HCT116 (cell line): ENCODE measurements around the gene HOXC12. TPM values are rescaled to one million over a fixed set of nuclear protein-coding genes. Genes with fewer than 3 reads are reported as not detected.

Experiments used
- ATAC-seq: fragments of 200-7000 bp; cut with Tn5 transposase; 2 replicates; pipeline ENCODE4 v1.9.1; 2020; ENCODE audit warnings: mild to moderate bottlenecking, moderate library complexity
- BruUV-seq: library from RNA; stranded (reverse); fragments of 400-500 nt; replicated peaks from 2 replicates; lab custom pipeline; 2021; lab: Mats Ljungman, UMichigan
- CTCF ChIA-PET: fragments of 300-600 bp; sonication (Branson Sonifier 250); formaldehyde crosslinking; loops from one replicate; lab custom pipeline; 2021; ENCODE audit warnings: antibody characterized with exemption; lab: Charles Lee
- POLR2A ChIA-PET: fragments of 300-600, 350-600 bp; sonication (Branson Sonifier 250); formaldehyde crosslinking; loops from one replicate; lab custom pipeline; 2021; ENCODE audit warnings: antibody characterized with exemption; lab: Charles Lee
- RAD21 ChIA-PET, 2 experiments: fragments of 300-600 bp; sonication (Branson Sonifier 250); formaldehyde crosslinking; loops; one replicate each; lab custom pipeline; 2023; ENCODE audit warnings: low total read pairs in 2 of 2; ENCODE audit not compliant: uncharacterized antibody in 2 of 2, unreplicated experiment in 2 of 2, low non-redundant PET in 1 of 2; lab: Charles Lee
- DNase-seq: peaks from one replicate; pipeline ENCODE4 v3.0.0-alpha.2; 2010; ENCODE audit warnings: low read depth, low spot score
- H2AFZ ChIP-seq: fragments of 200-600 bp; shearing (Covaris generic), sonication (generic); 2 replicates; pipeline ENCODE4 v1.6.1; 2017; ENCODE audit warnings: low read depth, mixed run types, mixed read lengths, antibody characterized with exemption, low read length; ENCODE audit not compliant: poor library complexity, severe bottlenecking
- H3K27ac ChIP-seq: 2 replicates; pipeline ENCODE4 v1.5.1; 2012; ENCODE audit warnings: low read depth, low read length
- H3K27me3 ChIP-seq: fragments of 200-600 bp; sonication (generic); 2 replicates; pipeline ENCODE4 v1.6.1; 2016; ENCODE audit warnings: mixed run types, low read length, mixed read lengths; ENCODE audit not compliant: insufficient read depth
- H3K36me3 ChIP-seq, 2 experiments: fragments of 200-500 bp in 1 of 2; fragments of 200-600 bp in 1 of 2; sonication (Bioruptor generic) in 1 of 2; sonication (generic) in 1 of 2; 2 replicates each; pipeline versions ENCODE4 v1.5.1 to v1.6.1; 2014 to 2016; ENCODE audit warnings: low read length in 2 of 2, inconsistent platforms in 1 of 2, mixed read lengths in 1 of 2, mixed run types in 1 of 2; ENCODE audit not compliant: insufficient read depth in 2 of 2, control insufficient read depth in 1 of 2
- H3K4me1 ChIP-seq, 2 experiments: fragments of 200-600 bp in 1 of 2; sonication (generic) in 1 of 2; 2 replicates each; pipeline versions ENCODE4 v1.5.1 to v1.6.1; 2012 to 2017; ENCODE audit warnings: low read length in 2 of 2, inconsistent platforms in 1 of 2, mild to moderate bottlenecking in 1 of 2, mixed read lengths in 1 of 2, mixed run types in 1 of 2, moderate library complexity in 1 of 2; ENCODE audit not compliant: insufficient read depth in 2 of 2, control insufficient read depth in 1 of 2
- H3K4me2 ChIP-seq: fragments of 200-600 bp; sonication (generic); 2 replicates; pipeline ENCODE4 v1.6.1; 2017; ENCODE audit warnings: mixed run types, low read length, mixed read lengths
- H3K4me3 ChIP-seq, 2 experiments: fragments of 200-600 bp in 1 of 2; sonication (generic) in 1 of 2; replicated peaks in 1 of 2; 2 replicates each; pipeline ENCODE4 v1.5.1; 2011 to 2016; ENCODE audit warnings: low read length in 2 of 2, control low read depth in 1 of 2, low read depth in 1 of 2, mild to moderate bottlenecking in 1 of 2, mixed read lengths in 1 of 2, mixed run types in 1 of 2
- H3K79me2 ChIP-seq: fragments of 200-600 bp; sonication (generic); 2 replicates; pipeline ENCODE4 v1.6.1; 2017; ENCODE audit warnings: mild to moderate bottlenecking, mixed run types, low read length, moderate library complexity, mixed read lengths; ENCODE audit not compliant: insufficient read depth
- H3K9ac ChIP-seq: fragments of 200-600 bp; sonication (generic); 2 replicates; pipeline ENCODE4 v1.6.1; 2016; ENCODE audit warnings: low read length, mixed read lengths
- H3K9me2 ChIP-seq: fragments of 200-600 bp; sonication (generic), shearing (Covaris generic); 2 replicates; pipeline ENCODE4 v1.6.1; 2017; ENCODE audit warnings: mixed run types, mild to moderate bottlenecking, moderate library complexity; ENCODE audit not compliant: insufficient read depth
- H3K9me3 ChIP-seq, 2 experiments: fragments of 200-500 bp in 1 of 2; fragments of 200-600 bp in 1 of 2; sonication (Bioruptor generic) in 1 of 2; sonication (generic) in 1 of 2; 2 replicates each; pipeline ENCODE4 v1.6.1; 2014 to 2017; ENCODE audit warnings: low read length in 2 of 2, mixed read lengths in 2 of 2, inconsistent platforms in 1 of 2, low read depth in 1 of 2, mild to moderate bottlenecking in 1 of 2, mixed run types in 1 of 2, moderate library complexity in 1 of 2; ENCODE audit not compliant: control insufficient read depth in 1 of 2, insufficient read depth in 1 of 2
- H4K20me1 ChIP-seq: fragments of 200-600 bp; sonication (generic), shearing (Covaris generic); 2 replicates; pipeline ENCODE4 v1.6.1; 2017; ENCODE audit warnings: mixed run types, mild to moderate bottlenecking, moderate library complexity; ENCODE audit not compliant: insufficient read depth
- CBX3 ChIP-seq: IDR thresholded peaks from 2 replicates; pipeline ENCODE4 v1.6.1; 2012; ENCODE audit warnings: low read depth
- CEBPB ChIP-seq: IDR thresholded peaks from 2 replicates; pipeline ENCODE4 v1.6.1; 2012; ENCODE audit warnings: low read depth
- EGR1 ChIP-seq: IDR thresholded peaks from 2 replicates; pipeline ENCODE4 v1.6.1; 2012; ENCODE audit warnings: low read depth
- EZH2 ChIP-seq: fragments of 200-600 bp; sonication (generic); IDR thresholded peaks from 2 replicates; pipeline ENCODE4 v1.6.1; 2017; ENCODE audit warnings: antibody characterized with exemption, mixed run types
- EZH2phosphoT487 ChIP-seq: fragments of 200-600 bp; IDR thresholded peaks from 2 replicates; pipeline ENCODE4 v1.6.1; 2018; ENCODE audit warnings: antibody characterized with exemption, borderline replicate concordance
- FOSL1 ChIP-seq: IDR thresholded peaks from 2 replicates; pipeline ENCODE4 v1.6.1; 2012; ENCODE audit warnings: low read depth
- POLR2A ChIP-seq: IDR thresholded peaks from 2 replicates; pipeline ENCODE4 v1.7.0; 2011; ENCODE audit warnings: borderline replicate concordance; ENCODE audit not compliant: insufficient read depth, insufficient read length; ENCODE audit errors: extremely low read depth
- POLR2AphosphoS5 ChIP-seq: IDR thresholded peaks from 2 replicates; pipeline ENCODE4 v1.6.1; 2011; ENCODE audit warnings: mild to moderate bottlenecking, low read depth, low read length, moderate library complexity
- SIN3A ChIP-seq: IDR thresholded peaks from 2 replicates; pipeline ENCODE4 v1.6.1; 2012; ENCODE audit warnings: low read depth
- SP1 ChIP-seq: IDR thresholded peaks from 2 replicates; pipeline ENCODE4 v1.6.1; 2012; ENCODE audit warnings: low read depth
- SRF ChIP-seq: IDR thresholded peaks from 2 replicates; pipeline ENCODE4 v1.6.1; 2012; ENCODE audit warnings: low read depth
- TCF7L2 ChIP-seq: IDR thresholded peaks from 2 replicates; pipeline ENCODE4 v1.7.0; 2011; ENCODE audit warnings: borderline replicate concordance, inconsistent platforms; ENCODE audit not compliant: insufficient read depth, insufficient read length; ENCODE audit errors: extremely low read depth
- ZFX ChIP-seq: fragments of 450-650 bp; IDR thresholded peaks from 2 replicates; pipeline ENCODE4 v1.6.1; 2017
- ZNF274 ChIP-seq: fragments of 200-500 bp; sonication (Bioruptor generic); IDR thresholded peaks from 2 replicates; pipeline ENCODE4 v1.6.1; 2014; ENCODE audit warnings: mild to moderate bottlenecking, low read depth, low read length, inconsistent platforms
- intact Hi-C: fragments of 100-400 bp; cut with micrococcal nuclease; formaldehyde crosslinking; loops from 2 replicates; pipeline ENCODE4 v1.10.0; 2022
- total RNA-seq: library from RNA; stranded (reverse); gene quantifications from one replicate; pipeline ENCODE4 v1.2.1, GENCODE V29; 2021; ENCODE audit not compliant: unreplicated experiment
- TF ChIP-seq, protein P1 (sequence below): IDR thresholded peaks from 2 replicates; pipeline ENCODE4 v1.6.1; 2011; ENCODE audit warnings: mild to moderate bottlenecking, low read length, moderate library complexity; ENCODE audit not compliant: insufficient replicate concordance; ENCODE audit errors: extremely low read depth
- TF ChIP-seq, protein P2 (sequence below): IDR thresholded peaks from 2 replicates; pipeline ENCODE4 v1.6.1; 2012
- TF ChIP-seq, protein P3 (sequence below), 3 experiments: fragments of 200-600 bp in 1 of 3; sonication (generic) in 1 of 3; IDR thresholded peaks in 2 of 3; conservative IDR thresholded peaks in 1 of 3; 2 replicates each; pipeline ENCODE4 v1.5.1; 2012 to 2017; ENCODE audit warnings: low read depth in 2 of 3, low read length in 2 of 3, antibody characterized with exemption in 1 of 3, borderline replicate concordance in 1 of 3, control low read depth in 1 of 3, mild to moderate bottlenecking in 1 of 3, mixed read lengths in 1 of 3, mixed run types in 1 of 3, moderate library complexity in 1 of 3; ENCODE audit not compliant: insufficient read depth in 1 of 3
- TF ChIP-seq, protein P4 (sequence below): IDR thresholded peaks from 2 replicates; pipeline ENCODE4 v1.6.1; 2012; ENCODE audit warnings: low read depth

The HOXC12 gene
- total RNA-seq, 1 experiment from 2014 or later: not detected

DNA sequence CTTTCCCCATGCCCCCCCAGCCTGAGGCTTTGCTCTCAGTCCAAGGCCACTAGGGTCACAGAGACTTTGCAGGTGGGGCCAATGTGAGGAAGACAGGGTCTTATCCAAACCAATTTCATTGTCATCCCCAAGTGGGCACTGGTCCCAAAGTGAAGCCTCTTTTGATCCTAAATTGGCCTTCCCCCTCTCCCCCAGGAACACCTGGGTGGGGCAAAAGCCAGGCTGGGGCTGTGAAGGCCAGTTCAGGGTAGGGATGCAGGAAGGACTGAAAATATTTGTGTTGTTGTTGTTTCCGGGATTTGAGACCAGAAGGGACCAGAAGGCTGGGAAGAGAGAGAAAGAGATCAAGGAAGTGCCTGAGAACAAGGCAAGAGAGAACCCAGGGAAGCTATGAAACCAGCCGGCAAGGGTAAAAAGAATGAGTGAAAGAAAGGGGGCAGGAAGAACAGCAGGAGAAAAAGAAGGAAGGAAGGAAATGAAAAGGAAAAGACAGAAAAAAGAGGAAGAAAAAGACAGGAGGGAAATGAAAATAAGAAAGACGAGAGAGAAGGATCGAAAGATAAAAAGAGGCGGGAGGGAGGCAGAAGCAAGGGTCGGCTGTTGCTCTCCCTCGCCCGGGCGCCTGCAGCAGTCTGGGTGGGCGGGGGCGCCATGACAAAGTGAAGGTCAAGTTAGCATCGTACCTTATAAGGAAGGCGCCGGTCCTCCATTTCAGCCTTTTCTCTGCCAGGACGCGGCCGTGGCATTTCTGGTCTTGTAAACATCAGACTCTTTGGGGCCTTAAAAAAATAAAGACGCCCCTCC lies 10.8 kb downstream of the HOXC12 start:
- ChIA-PET RAD21 (no interaction called here), CTCF (no interaction called here), POLR2A (no interaction called here)
- no peak for ATAC-seq
- no peak for TF ChIP-seq EZH2phosphoT487
- no peak for TF ChIP-seq ZNF274
- no peak for TF ChIP-seq EGR1
- no peak for TF ChIP-seq EZH2
- TF ChIP-seq POLR2AphosphoS5: no peak
- no peak for TF ChIP-seq ZFX
- no peak for TF ChIP-seq FOSL1
- TF ChIP-seq POLR2A: no peak
- TF ChIP-seq, protein P1, sequence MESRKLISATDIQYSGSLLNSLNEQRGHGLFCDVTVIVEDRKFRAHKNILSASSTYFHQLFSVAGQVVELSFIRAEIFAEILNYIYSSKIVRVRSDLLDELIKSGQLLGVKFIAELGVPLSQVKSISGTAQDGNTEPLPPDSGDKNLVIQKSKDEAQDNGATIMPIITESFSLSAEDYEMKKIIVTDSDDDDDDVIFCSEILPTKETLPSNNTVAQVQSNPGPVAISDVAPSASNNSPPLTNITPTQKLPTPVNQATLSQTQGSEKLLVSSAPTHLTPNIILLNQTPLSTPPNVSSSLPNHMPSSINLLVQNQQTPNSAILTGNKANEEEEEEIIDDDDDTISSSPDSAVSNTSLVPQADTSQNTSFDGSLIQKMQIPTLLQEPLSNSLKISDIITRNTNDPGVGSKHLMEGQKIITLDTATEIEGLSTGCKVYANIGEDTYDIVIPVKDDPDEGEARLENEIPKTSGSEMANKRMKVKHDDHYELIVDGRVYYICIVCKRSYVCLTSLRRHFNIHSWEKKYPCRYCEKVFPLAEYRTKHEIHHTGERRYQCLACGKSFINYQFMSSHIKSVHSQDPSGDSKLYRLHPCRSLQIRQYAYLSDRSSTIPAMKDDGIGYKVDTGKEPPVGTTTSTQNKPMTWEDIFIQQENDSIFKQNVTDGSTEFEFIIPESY: no peak
- TF ChIP-seq SP1: no peak
- no peak for TF ChIP-seq TCF7L2
- TF ChIP-seq SRF: no peak
- TF ChIP-seq CEBPB: no peak
- TF ChIP-seq CBX3: no peak
- TF ChIP-seq, protein P2, sequence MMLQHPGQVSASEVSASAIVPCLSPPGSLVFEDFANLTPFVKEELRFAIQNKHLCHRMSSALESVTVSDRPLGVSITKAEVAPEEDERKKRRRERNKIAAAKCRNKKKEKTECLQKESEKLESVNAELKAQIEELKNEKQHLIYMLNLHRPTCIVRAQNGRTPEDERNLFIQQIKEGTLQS: no peak
- TF ChIP-seq, protein P3, sequence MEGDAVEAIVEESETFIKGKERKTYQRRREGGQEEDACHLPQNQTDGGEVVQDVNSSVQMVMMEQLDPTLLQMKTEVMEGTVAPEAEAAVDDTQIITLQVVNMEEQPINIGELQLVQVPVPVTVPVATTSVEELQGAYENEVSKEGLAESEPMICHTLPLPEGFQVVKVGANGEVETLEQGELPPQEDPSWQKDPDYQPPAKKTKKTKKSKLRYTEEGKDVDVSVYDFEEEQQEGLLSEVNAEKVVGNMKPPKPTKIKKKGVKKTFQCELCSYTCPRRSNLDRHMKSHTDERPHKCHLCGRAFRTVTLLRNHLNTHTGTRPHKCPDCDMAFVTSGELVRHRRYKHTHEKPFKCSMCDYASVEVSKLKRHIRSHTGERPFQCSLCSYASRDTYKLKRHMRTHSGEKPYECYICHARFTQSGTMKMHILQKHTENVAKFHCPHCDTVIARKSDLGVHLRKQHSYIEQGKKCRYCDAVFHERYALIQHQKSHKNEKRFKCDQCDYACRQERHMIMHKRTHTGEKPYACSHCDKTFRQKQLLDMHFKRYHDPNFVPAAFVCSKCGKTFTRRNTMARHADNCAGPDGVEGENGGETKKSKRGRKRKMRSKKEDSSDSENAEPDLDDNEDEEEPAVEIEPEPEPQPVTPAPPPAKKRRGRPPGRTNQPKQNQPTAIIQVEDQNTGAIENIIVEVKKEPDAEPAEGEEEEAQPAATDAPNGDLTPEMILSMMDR (IDR thresholded peaks at IDR 0.05 in 2 of 3, conservative IDR thresholded peaks at IDR 0.05 in 1 of 3; ENCODE audit: borderline replicate concordance in 1 of 3, insufficient read depth in 1 of 3, low read depth in 2 of 3, low read length in 2 of 3): no peak
- TF ChIP-seq, protein P4, sequence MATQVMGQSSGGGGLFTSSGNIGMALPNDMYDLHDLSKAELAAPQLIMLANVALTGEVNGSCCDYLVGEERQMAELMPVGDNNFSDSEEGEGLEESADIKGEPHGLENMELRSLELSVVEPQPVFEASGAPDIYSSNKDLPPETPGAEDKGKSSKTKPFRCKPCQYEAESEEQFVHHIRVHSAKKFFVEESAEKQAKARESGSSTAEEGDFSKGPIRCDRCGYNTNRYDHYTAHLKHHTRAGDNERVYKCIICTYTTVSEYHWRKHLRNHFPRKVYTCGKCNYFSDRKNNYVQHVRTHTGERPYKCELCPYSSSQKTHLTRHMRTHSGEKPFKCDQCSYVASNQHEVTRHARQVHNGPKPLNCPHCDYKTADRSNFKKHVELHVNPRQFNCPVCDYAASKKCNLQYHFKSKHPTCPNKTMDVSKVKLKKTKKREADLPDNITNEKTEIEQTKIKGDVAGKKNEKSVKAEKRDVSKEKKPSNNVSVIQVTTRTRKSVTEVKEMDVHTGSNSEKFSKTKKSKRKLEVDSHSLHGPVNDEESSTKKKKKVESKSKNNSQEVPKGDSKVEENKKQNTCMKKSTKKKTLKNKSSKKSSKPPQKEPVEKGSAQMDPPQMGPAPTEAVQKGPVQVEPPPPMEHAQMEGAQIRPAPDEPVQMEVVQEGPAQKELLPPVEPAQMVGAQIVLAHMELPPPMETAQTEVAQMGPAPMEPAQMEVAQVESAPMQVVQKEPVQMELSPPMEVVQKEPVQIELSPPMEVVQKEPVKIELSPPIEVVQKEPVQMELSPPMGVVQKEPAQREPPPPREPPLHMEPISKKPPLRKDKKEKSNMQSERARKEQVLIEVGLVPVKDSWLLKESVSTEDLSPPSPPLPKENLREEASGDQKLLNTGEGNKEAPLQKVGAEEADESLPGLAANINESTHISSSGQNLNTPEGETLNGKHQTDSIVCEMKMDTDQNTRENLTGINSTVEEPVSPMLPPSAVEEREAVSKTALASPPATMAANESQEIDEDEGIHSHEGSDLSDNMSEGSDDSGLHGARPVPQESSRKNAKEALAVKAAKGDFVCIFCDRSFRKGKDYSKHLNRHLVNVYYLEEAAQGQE: no peak
- TF ChIP-seq SIN3A: no peak
- Histone ChIP-seq H3K27ac (no peak overlapping the region), H3K9ac (no peak overlapping the region), H3K9me2 (no peaks in the 10 kb centered on the region), H4K20me1 (no peaks in the 10 kb centered on the region), H3K27me3 (no peaks in the 10 kb centered on the region), H2AFZ (no peak overlapping the region), H3K9me3 (no peaks in the 10 kb centered on the region), H3K36me3 (no peaks in the 10 kb centered on the region), H3K4me2 (no peak overlapping the region), H3K79me2 (no peaks in the 10 kb centered on the region), H3K4me1 (no peaks in the 10 kb centered on the region), H3K4me3 (no peak overlapping the region)
- no TSS peak for BruUV-seq
- intact Hi-C loops: no loop called here
- DNase-seq: no peak
